G401 (cell line): ENCODE data around the gene VOPP1. TPM values are rescaled to one million over a fixed set of nuclear protein-coding genes. Genes with fewer than 3 reads are reported as not detected.

Experiments
- DNase-seq: peaks from one replicate; pipeline ENCODE4 v3.0.0-alpha.2; 2015; ENCODE audit warnings: low spot score
- in situ Hi-C: cut with HindIII; loops from 2 replicates; pipeline ENCODE4 v1.10.0; 2016; ENCODE audit warnings: low sequenced_read_pairs, mixed read lengths
- total RNA-seq: library from RNA; depleted of rRNA; stranded (reverse); fragments of >200 nt; shearing (Covaris generic); gene quantifications from 2 replicates; pipeline ENCODE4 v1.2.3, GENCODE V29; 2014

VOPP1 gene
- total RNA-seq, 1 experiment from 2014 or later, result 38.2 TPM

GRCh38 chr7:55500117-55500756, 72.1 kb downstream of the VOPP1 start:
- DNase-seq, result no peak
- in situ Hi-C loops, result no loop called here

- in situ Hi-C loops, result no loop called here
- no peak for DNase-seq
Observed at GRCh38 chr7:55499591-55499990, 72.7 kb downstream of the VOPP1 start.

DNA sequence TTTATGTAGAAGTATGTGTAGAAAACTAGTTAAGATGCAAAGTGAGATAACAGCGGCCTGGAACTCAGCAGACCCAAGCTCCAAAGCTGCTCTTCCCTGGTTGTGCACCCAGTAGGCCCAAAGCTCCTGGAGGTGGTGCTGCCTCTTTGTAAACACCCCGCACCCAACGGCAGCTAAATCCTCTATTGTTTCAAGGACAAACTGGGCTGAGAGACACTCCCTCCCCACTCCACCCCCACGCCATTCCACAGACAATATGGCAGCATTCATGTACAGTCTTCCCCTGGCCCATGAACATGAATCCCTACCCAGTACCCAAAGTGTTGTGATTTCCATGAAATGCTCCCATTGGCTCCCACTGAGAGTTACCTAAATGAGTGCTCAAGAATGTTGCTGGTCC, 73.5 kb downstream of the VOPP1 start:
- no peak for DNase-seq
- in situ Hi-C loops, result no loop called here

GRCh38 chr7:55498142-55498541, 74.2 kb downstream of the VOPP1 start:
- in situ Hi-C loops, result no loop called here
- no peak for DNase-seq

DNA sequence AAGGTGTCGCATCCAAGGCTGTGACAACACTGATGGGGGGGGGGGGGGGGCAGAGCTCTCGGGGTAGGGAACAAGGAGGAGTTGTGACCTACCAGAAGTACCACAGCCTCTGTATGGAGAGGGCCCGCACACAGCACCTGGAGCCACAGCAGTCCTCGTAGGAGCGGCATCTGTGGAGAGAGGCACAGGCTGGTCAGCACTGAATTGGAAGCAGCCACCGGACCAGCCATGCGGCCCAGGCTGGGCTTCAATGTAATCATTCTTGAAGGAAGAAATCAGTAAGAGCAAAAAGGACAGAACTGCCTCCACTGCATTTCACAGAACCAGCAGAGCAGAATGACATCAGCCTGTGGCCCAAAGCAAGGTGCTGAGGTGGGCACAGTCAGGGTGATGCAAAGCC, 74.8 kb downstream of the VOPP1 start:
- in situ Hi-C loops, result no loop called here
- no peak for DNase-seq

DNA sequence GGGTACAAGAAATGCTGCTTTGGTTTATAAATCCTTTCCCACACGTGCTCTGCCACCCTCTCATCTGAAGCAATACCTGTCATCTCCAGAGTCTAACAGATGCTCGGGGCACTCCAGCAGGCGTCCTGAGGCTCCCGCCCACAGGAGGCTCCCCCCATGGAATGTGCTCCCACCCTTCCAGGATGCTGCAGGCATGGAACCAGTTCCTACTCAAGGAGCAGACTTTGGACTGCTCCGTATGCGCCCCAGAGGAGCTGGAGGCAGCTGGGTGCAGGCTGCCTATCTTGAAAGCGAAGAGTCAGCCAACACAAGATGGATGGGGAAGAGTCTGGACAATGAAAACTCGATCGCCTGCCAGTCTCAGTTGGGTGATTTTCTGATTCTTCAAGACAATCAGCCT, 75.4 kb downstream of the VOPP1 start:
- DNase-seq, result no peak
- in situ Hi-C loops, result no loop called here

DNA sequence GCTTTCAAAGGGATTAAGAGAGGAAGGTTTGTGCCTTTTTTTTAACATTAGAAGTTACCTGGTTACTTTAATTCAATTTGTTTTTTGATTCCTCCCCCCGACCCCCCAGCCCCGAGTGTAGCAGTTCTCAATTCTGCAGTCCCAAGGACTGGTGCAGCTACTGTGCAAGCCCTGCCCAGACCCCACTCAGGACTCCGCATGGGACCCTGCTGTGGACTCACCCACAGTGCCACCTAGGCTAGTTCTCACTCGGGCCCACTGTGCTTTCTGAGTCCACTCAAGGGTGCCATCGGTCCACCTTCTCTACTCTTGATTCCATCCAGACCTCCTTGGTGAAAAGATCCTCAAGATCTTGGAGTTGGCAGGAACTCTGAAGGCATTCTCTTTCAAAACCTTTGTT, 77.4 kb downstream of the VOPP1 start:
- in situ Hi-C loops, result no loop called here
- DNase-seq, result no peak

DNA sequence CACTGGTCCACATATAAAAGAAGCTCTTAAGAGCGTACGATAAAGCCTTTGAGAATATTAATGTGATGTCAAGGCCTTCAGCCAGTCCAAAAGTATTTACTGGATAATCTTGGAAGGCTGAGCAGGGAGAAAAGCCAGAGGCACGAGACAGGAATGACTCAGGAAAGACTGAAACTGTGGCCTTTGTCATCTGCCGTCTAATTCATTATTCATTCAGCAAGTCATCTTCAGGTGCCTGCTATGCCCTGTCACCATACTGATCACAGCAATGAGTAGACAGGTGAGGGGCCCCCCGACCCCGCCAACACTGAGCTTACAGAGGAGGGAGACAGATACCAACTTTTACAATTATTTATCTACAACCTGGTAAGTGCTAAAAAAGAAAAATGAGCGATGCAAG, 78.9 kb downstream of the VOPP1 start:
- in situ Hi-C loops, result no loop called here
- no peak for DNase-seq

DNA sequence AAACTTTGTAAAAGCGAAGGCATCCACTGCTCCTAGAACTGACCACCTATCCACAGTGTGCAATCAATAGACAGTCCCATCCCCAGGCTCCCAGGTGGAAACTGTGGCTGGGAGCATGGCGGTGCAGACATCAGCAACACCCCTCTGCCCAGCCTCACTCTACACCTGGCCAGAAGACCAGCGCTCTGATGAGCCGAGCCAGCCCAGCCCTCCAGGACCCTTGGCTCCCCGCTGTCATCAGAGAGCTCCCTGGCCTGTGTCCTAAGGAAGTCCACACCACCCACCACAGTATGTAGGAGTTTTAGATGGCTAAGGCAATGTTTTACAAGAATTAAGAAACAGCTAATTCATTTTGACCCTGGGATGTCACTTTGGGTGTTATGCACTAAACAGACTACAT, 81.0 kb downstream of the VOPP1 start:
- in situ Hi-C loops, result no loop called here
- no peak for DNase-seq

DNA sequence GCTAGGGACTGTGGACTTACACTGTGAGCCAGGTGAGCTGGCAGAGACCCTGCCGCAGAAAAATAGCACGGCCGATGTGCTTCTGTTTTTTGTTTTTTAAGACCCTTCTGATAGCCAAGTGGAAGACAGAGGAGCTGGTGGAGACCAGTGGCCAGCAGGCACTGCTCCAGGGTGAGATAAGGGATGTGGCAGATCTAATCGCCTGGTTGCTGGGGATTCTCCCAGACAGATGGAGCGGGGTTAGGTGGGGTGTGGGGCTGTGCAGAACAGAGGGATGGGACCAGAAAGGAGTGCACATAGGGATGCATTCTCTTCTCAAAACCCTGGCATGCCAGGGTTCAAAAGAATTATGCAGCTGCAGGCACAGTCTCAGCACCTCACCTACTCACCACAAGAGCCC, 82.2 kb downstream of the VOPP1 start:
- in situ Hi-C loops, result no loop called here
- DNase-seq, result peak; percentile 45

- DNase-seq, result no peak
- in situ Hi-C loops, result no loop called here
Observed at GRCh38 chr7:55489552-55489951, 82.8 kb downstream of the VOPP1 start.

- DNase-seq, result no peak
- in situ Hi-C loops, result no loop called here
Observed at GRCh38 chr7:55488804-55489340, 83.4 kb downstream of the VOPP1 start.

DNA sequence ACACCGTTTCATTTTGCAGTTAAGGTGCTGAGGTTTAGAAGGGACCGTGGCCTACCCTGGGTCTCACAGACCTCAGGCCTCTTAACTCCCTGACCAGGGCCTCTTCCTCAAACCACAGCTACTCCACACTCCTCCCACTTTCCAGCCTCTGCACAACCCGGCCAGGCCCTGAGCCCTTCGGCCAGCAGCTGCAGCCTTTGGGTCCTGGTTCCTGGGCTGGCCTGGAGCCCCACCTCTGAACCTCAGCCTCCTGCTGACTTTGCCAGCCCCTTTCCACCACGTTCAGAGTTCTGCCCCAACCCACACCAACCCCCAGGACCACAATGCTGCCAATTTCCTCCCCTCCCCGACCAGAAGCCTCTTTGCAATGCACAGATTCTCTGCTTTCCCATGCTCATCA, 84.1 kb downstream of the VOPP1 start:
- DNase-seq, result no peak
- in situ Hi-C loops, result no loop called here

DNA sequence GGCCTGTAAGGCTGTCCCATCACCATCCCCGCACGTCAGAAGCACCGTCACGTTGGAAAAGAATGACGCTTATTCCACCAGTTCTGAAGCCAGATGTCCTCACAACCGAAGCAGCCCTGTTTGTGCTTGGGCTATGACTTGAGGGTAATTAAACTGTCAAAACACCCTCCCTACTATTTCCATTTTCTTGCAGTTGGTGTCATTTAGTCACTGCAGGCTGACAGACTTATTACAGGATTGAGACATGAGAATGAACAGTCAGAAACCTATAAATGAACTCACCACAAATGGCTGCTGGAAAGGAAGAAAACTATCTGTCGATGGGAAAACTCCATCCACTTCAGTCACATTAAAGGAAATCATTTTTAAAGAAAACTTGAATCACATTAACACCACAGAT, 85.3 kb downstream of the VOPP1 start:
- no peak for DNase-seq
- in situ Hi-C loops, result no loop called here

GRCh38 chr7:55486192-55486590, 86.1 kb downstream of the VOPP1 start:
- no peak for DNase-seq
- in situ Hi-C loops, result no loop called here

GRCh38 chr7:55485501-55486191, 86.7 kb downstream of the VOPP1 start:
- in situ Hi-C loops, result no loop called here
- DNase-seq, result no peak

GRCh38 chr7:55484834-55485233, 87.5 kb downstream of the VOPP1 start:
- no peak for DNase-seq
- in situ Hi-C loops, result no loop called here

- in situ Hi-C loops, result no loop called here
- DNase-seq, result no peak
Observed at GRCh38 chr7:55484241-55484640, 88.1 kb downstream of the VOPP1 start.

GRCh38 chr7:55483046-55483445, 89.3 kb downstream of the VOPP1 start:
- no peak for DNase-seq
- in situ Hi-C loops, result no loop called here

DNA sequence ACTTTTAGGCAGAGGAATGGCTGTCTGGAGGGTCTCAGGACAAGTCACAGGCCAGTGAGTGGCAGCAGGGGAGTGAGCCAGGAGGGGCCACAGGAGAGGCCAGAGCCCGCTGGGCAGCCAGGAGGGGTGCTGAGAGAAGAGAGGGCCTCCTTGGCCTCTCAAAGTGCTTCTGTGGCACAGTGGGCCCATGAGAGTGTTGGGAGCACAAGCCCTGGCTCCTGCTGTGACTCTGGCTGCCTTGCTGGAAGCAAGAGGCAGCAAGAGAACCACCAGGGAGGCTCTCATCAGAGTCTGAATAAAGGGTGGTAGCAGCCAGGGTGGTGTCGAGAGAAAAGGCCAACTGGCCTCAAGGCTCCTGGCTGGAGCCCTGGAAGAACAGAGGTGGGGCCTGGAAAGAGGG, 91.1 kb downstream of the VOPP1 start:
- in situ Hi-C loops, result no loop called here
- DNase-seq, result no peak

GRCh38 chr7:55478700-55479099, 93.6 kb downstream of the VOPP1 start:
- in situ Hi-C loops, result no loop called here
- DNase-seq, result no peak
